A549 (cell line): ENCODE data around the gene RHBDL1.

Source experiments
- CHD4 ChIP-seq: fragments of 200-600 bp; sonication (generic); IDR thresholded peaks from 2 replicates; pipeline ENCODE4 v1.6.1; 2016; ENCODE audit warnings: antibody characterized with exemption, mild to moderate bottlenecking, borderline replicate concordance
- CTCF ChIP-seq: fragments of >200 bp; sonication (Bioruptor Twin); formaldehyde crosslinking; IDR thresholded peaks from 3 replicates; pipeline ENCODE4 v1.5.1; 2016
- EP300 ChIP-seq, 2 experiments: fragments of >200 bp; sonication (Bioruptor Twin); formaldehyde crosslinking; IDR thresholded peaks; 2 replicates in 1 of 2; 3 replicates in 1 of 2; pipeline ENCODE4 v1.6.1; 2016 to 2017
- HMGXB4 ChIP-seq: fragments of 250-450 bp; sonication (Bioruptor Pico); IDR thresholded peaks from 2 replicates; pipeline ENCODE4 v1.5.0; 2021; ENCODE audit warnings: mild to moderate bottlenecking, moderate library complexity, borderline replicate concordance
- JUNB ChIP-seq: fragments of >200 bp; sonication (Bioruptor Twin); formaldehyde crosslinking; IDR thresholded peaks from 2 replicates; pipeline ENCODE4 v1.6.1; 2016
- MAFK ChIP-seq: fragments of 450-650 bp; IDR thresholded peaks from 2 replicates; pipeline ENCODE4 v1.6.1; 2014; ENCODE audit not compliant: partially characterized antibody
- NFE2L2 ChIP-seq: fragments of 150-350 bp; conservative IDR thresholded peaks from 2 replicates; pipeline ENCODE4 v1.6.1; 2014; ENCODE audit warnings: low read length
- PHF8 ChIP-seq: fragments of 200-600 bp; sonication (generic); IDR thresholded peaks from 2 replicates; pipeline ENCODE4 v1.6.1; 2016; ENCODE audit warnings: low read depth, mild to moderate bottlenecking, antibody characterized with exemption, moderate library complexity, borderline replicate concordance
- POLR2AphosphoS2 ChIP-seq: conservative IDR thresholded peaks from 2 replicates; pipeline ENCODE4 v1.6.1; 2012; ENCODE audit warnings: low read length, improper control_type of control experiment, inconsistent platforms
- RAD21 ChIP-seq, 2 experiments: fragments of >200 bp in 1 of 2; sonication (Bioruptor Twin) in 1 of 2; formaldehyde crosslinking in 1 of 2; IDR thresholded peaks in 1 of 2; conservative IDR thresholded peaks in 1 of 2; 2 replicates in 1 of 2; 3 replicates in 1 of 2; pipeline ENCODE4 v1.6.1; 2012 to 2018; ENCODE audit warnings: inconsistent platforms in 1 of 2
- REST ChIP-seq: fragments of 200-600 bp; sonication (generic); IDR thresholded peaks from 2 replicates; pipeline ENCODE4 v1.6.1; 2016; ENCODE audit warnings: antibody characterized with exemption, mild to moderate bottlenecking, moderate library complexity
- ZNF302 ChIP-seq: fragments of 250-450 bp; sonication (Bioruptor Pico); IDR thresholded peaks from 2 replicates; pipeline ENCODE4 v1.9.0; 2021; ENCODE audit warnings: inconsistent platforms, mild to moderate bottlenecking, moderate library complexity

- TF ChIP-seq RAD21 (conservative IDR thresholded peaks at IDR 0.05 in 1 of 2, IDR thresholded peaks at IDR 0.05 in 1 of 2) = no peak
- no peak for TF ChIP-seq CTCF
- no peak for TF ChIP-seq HMGXB4 (CRISPR knock-in tag)
- TF ChIP-seq JUNB = no peak
- TF ChIP-seq EP300 (IDR thresholded peaks at IDR 0.05) = no peak
- no peak for TF ChIP-seq MAFK
- TF ChIP-seq CHD4 = no peak
- no peak for TF ChIP-seq ZNF302 (CRISPR knock-in tag)
- TF ChIP-seq PHF8 = no peak
- TF ChIP-seq NFE2L2 = no peak
- TF ChIP-seq POLR2AphosphoS2 = no peak
- TF ChIP-seq REST = no peak
Observed at GRCh38 chr16:672851-673250, 2.6 kb upstream of the RHBDL1 start.
